ENCODE measurements around the gene TMEM19.

The TMEM19 gene

DNA sequence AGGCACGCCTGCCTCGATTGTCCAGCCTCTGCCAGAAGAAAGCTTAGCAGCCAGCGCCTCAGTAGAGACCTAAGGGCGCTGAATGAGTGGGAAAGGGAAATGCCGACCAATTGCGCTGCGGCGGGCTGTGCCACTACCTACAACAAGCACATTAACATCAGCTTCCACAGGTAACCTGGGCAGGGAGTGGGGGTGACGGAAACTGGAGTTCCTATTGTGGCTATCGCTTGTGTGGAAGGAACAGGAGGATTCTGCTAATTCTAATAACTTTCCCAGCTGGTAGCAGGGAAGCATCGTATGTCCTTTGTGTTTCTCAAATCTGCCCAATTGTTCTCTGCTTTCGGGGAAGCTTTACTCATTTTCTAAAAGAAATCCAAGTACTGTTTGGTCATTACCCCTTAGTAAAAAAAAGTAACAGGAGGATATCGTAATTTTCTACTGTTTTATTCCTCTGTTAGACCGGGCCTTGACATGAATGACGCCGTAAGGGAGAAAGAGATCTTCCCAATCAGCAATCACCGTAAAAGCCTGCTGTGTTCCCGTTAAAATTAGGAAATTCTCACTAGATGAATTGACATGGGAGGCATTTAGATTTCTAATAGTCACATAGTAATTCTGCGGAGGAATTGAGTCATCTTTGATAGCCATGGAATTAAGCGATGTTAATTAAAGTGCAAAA lies 21.3 kb upstream of the TMEM19 start:
- ATAC-seq, result no peak; the same call in 2 of the 3 replicates
- TF ChIP-seq ZFP30 (CRISPR knock-in tag; IDR thresholded peaks at IDR 0.05) (no peak), CSDC2 (CRISPR knock-in tag; IDR thresholded peaks at IDR 0.05) (no peak), ZNF8 (CRISPR knock-in tag; IDR thresholded peaks at IDR 0.05) (no peak), ARNTL (CRISPR knock-in tag; IDR thresholded peaks at IDR 0.05; ENCODE audit: borderline replicate concordance, low read depth) (no peak), RARB (CRISPR knock-in tag; IDR thresholded peaks at IDR 0.05) (no peak), GLIS3 (CRISPR knock-in tag; IDR thresholded peaks at IDR 0.05) (no peak), TOX (CRISPR knock-in tag; IDR thresholded peaks at IDR 0.05; ENCODE audit: borderline replicate concordance) (no peak), OSR1 (CRISPR knock-in tag; IDR thresholded peaks at IDR 0.05) (no peak), SNAI2 (CRISPR knock-in tag; IDR thresholded peaks at IDR 0.05) (no peak), TCF4 (CRISPR knock-in tag; IDR thresholded peaks at IDR 0.05; ENCODE audit: borderline replicate concordance) (no peak)
- TF ChIP-seq, protein P1, sequence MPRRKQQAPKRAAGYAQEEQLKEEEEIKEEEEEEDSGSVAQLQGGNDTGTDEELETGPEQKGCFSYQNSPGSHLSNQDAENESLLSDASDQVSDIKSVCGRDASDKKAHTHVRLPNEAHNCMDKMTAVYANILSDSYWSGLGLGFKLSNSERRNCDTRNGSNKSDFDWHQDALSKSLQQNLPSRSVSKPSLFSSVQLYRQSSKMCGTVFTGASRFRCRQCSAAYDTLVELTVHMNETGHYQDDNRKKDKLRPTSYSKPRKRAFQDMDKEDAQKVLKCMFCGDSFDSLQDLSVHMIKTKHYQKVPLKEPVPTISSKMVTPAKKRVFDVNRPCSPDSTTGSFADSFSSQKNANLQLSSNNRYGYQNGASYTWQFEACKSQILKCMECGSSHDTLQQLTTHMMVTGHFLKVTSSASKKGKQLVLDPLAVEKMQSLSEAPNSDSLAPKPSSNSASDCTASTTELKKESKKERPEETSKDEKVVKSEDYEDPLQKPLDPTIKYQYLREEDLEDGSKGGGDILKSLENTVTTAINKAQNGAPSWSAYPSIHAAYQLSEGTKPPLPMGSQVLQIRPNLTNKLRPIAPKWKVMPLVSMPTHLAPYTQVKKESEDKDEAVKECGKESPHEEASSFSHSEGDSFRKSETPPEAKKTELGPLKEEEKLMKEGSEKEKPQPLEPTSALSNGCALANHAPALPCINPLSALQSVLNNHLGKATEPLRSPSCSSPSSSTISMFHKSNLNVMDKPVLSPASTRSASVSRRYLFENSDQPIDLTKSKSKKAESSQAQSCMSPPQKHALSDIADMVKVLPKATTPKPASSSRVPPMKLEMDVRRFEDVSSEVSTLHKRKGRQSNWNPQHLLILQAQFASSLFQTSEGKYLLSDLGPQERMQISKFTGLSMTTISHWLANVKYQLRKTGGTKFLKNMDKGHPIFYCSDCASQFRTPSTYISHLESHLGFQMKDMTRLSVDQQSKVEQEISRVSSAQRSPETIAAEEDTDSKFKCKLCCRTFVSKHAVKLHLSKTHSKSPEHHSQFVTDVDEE (CRISPR knock-in tag; IDR thresholded peaks at IDR 0.05), result no peak
- TF ChIP-seq, protein P2, sequence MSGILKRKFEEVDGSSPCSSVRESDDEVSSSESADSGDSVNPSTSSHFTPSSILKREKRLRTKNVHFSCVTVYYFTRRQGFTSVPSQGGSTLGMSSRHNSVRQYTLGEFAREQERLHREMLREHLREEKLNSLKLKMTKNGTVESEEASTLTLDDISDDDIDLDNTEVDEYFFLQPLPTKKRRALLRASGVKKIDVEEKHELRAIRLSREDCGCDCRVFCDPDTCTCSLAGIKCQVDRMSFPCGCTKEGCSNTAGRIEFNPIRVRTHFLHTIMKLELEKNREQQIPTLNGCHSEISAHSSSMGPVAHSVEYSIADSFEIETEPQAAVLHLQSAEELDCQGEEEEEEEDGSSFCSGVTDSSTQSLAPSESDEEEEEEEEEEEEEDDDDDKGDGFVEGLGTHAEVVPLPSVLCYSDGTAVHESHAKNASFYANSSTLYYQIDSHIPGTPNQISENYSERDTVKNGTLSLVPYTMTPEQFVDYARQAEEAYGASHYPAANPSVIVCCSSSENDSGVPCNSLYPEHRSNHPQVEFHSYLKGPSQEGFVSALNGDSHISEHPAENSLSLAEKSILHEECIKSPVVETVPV (CRISPR knock-in tag; IDR thresholded peaks at IDR 0.05), result no peak
- TF ChIP-seq, protein P3, sequence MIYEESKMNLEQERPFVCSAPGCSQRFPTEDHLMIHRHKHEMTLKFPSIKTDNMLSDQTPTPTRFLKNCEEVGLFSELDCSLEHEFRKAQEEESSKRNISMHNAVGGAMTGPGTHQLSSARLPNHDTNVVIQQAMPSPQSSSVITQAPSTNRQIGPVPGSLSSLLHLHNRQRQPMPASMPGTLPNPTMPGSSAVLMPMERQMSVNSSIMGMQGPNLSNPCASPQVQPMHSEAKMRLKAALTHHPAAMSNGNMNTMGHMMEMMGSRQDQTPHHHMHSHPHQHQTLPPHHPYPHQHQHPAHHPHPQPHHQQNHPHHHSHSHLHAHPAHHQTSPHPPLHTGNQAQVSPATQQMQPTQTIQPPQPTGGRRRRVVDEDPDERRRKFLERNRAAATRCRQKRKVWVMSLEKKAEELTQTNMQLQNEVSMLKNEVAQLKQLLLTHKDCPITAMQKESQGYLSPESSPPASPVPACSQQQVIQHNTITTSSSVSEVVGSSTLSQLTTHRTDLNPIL (CRISPR knock-in tag; IDR thresholded peaks at IDR 0.05; ENCODE audit: low read depth), result no peak
- TF ChIP-seq, protein P4, sequence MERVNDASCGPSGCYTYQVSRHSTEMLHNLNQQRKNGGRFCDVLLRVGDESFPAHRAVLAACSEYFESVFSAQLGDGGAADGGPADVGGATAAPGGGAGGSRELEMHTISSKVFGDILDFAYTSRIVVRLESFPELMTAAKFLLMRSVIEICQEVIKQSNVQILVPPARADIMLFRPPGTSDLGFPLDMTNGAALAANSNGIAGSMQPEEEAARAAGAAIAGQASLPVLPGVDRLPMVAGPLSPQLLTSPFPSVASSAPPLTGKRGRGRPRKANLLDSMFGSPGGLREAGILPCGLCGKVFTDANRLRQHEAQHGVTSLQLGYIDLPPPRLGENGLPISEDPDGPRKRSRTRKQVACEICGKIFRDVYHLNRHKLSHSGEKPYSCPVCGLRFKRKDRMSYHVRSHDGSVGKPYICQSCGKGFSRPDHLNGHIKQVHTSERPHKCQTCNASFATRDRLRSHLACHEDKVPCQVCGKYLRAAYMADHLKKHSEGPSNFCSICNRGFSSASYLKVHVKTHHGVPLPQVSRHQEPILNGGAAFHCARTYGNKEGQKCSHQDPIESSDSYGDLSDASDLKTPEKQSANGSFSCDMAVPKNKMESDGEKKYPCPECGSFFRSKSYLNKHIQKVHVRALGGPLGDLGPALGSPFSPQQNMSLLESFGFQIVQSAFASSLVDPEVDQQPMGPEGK (CRISPR knock-in tag; IDR thresholded peaks at IDR 0.05; ENCODE audit: borderline replicate concordance), result no peak

DNA sequence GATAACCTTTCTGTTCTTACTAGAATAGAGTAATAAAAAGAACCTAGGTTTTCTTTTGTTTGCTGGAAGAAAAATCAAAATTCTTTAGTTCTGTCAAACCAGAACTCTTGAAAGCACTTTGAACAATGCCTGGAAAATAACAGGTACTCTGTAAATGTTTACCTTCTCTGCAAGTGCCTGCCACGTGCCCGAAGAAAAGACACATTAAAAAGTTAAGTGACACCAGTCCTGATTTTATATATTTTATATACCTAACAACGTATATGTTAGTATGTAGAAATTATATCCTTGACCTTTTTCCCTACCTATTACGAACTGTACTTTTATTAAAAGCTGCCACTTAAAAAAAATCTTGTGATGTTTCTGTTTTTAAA lies 20.8 kb upstream of the TMEM19 start:
- ATAC-seq, result no peak
- TF ChIP-seq GLIS3 (CRISPR knock-in tag; IDR thresholded peaks at IDR 0.05) (no peak), ZNF8 (CRISPR knock-in tag; IDR thresholded peaks at IDR 0.05) (no peak), ZC3H10 (CRISPR knock-in tag; IDR thresholded peaks at IDR 0.05) (no peak), BACH2 (CRISPR knock-in tag; IDR thresholded peaks at IDR 0.05; ENCODE audit: borderline replicate concordance) (no peak), ZFP3 (CRISPR knock-in tag; IDR thresholded peaks at IDR 0.05) (no peak), ARNTL (CRISPR knock-in tag; IDR thresholded peaks at IDR 0.05; ENCODE audit: borderline replicate concordance, low read depth) (no peak), PPARA (CRISPR knock-in tag; IDR thresholded peaks at IDR 0.05; ENCODE audit: borderline replicate concordance) (no peak), ZFP30 (CRISPR knock-in tag; IDR thresholded peaks at IDR 0.05) (no peak)
- TF ChIP-seq, protein P2 (CRISPR knock-in tag; IDR thresholded peaks at IDR 0.05), result no peak
- TF ChIP-seq, protein P4 (CRISPR knock-in tag; IDR thresholded peaks at IDR 0.05; ENCODE audit: borderline replicate concordance), result no peak
- TF ChIP-seq, protein P3 (CRISPR knock-in tag; IDR thresholded peaks at IDR 0.05; ENCODE audit: low read depth), result no peak
- TF ChIP-seq, protein P1 (CRISPR knock-in tag; IDR thresholded peaks at IDR 0.05), result no peak
